ENCODE data around the gene PRPF6. TPM values are rescaled to one million over a fixed set of nuclear protein-coding genes. Genes with fewer than 3 reads are reported as not detected.
A peak's percentile ranks its signal among the peaks of the same experiment; 100 is the strongest.

Gene PRPF6
- total and polyA plus RNA-seq, 2 of the 13 experiments (the other 11 are each of a cell fraction or from before 2014, with no cell fraction given) = 63.7 to 101 TPM

GRCh38 chr20:64056889-64057627 lies 76.1 kb downstream of the PRPF6 start (continued):
- TF ChIP-seq KDM5A (IDR thresholded peaks at IDR 0.05; ENCODE audit: borderline replicate concordance, low read length) (0 out of 2 replicates have a peak, but pooled peaks have one; percentile 22), ZNF446 (CRISPR knock-in tag; IDR thresholded peaks at IDR 0.05) (peak; percentile 78; the same call in 1 of the 2 replicates), REXO4 (CRISPR knock-in tag; IDR thresholded peaks at IDR 0.05; ENCODE audit: borderline replicate concordance) (0 out of 2 replicates have a peak, but pooled peaks have one; percentile 46), THRA (CRISPR knock-in tag; IDR thresholded peaks at IDR 0.05; ENCODE audit: borderline replicate concordance) (0 out of 2 replicates have a peak, but pooled peaks have one; percentile 14), DR1 (CRISPR knock-in tag; IDR thresholded peaks at IDR 0.05) (peak; percentile 45; the same call in 1 of the 2 replicates), ZNF546 (CRISPR knock-in tag; conservative IDR thresholded peaks at IDR 0.05) (0 out of 2 replicates have a peak, but pooled peaks have one; percentile 19), MAZ (IDR thresholded peaks at IDR 0.05; ENCODE audit: borderline replicate concordance, low read depth, low read length) (no peak), MAZ (CRISPR knock-in tag; IDR thresholded peaks at IDR 0.05; ENCODE audit: low read depth) (peak; percentile 54; the same call in 1 of the 2 replicates), ZNF441 (CRISPR knock-in tag; IDR thresholded peaks at IDR 0.05; ENCODE audit: borderline replicate concordance) (0 out of 2 replicates have a peak, but pooled peaks have one; percentile 54), ZNF232 (CRISPR knock-in tag; IDR thresholded peaks at IDR 0.05; ENCODE audit: borderline replicate concordance) (peak; percentile 58; the same call in 1 of the 2 replicates), NFE2L1 (CRISPR knock-in tag; IDR thresholded peaks at IDR 0.05; ENCODE audit: borderline replicate concordance) (peak; percentile 74; the same call in 1 of the 2 replicates), ZNF598 (CRISPR knock-in tag; IDR thresholded peaks at IDR 0.05; ENCODE audit: borderline replicate concordance) (peak; percentile 6; the same call in 1 of the 2 replicates), TAF15 (IDR thresholded peaks at IDR 0.05; ENCODE audit: low read depth, low read length, poor library complexity, severe bottlenecking) (no peak), ZNF138 (CRISPR knock-in tag; IDR thresholded peaks at IDR 0.05; ENCODE audit: low read depth) (peak; percentile 67; the same call in 1 of the 2 replicates), SP4 (CRISPR knock-in tag; IDR thresholded peaks at IDR 0.05) (peak; percentile 47; the same call in 1 of the 2 replicates), HES4 (CRISPR knock-in tag; IDR thresholded peaks at IDR 0.05; ENCODE audit: borderline replicate concordance) (0 out of 2 replicates have a peak, but pooled peaks have one; percentile 13), ZKSCAN5 (CRISPR knock-in tag; IDR thresholded peaks at IDR 0.05) (0 out of 2 replicates have a peak, but pooled peaks have one; percentile 10), HIVEP1 (CRISPR knock-in tag; IDR thresholded peaks at IDR 0.05) (peak; percentile 42; the same call in 1 of the 2 replicates), SMAD3 (CRISPR knock-in tag; IDR thresholded peaks at IDR 0.05) (no peak), JUN (CRISPR knock-in tag; IDR thresholded peaks at IDR 0.05) (0 out of 2 replicates have a peak, but pooled peaks have one; percentile 63), ZMAT3 (CRISPR knock-in tag; conservative IDR thresholded peaks at IDR 0.05) (no peak; the same call in 1 of the 2 replicates), AGO2 (optimal IDR thresholded peaks at IDR 0.05; ENCODE audit: low read depth, low read length) (peak; percentile 70)
- TF ChIP-seq, protein P1, sequence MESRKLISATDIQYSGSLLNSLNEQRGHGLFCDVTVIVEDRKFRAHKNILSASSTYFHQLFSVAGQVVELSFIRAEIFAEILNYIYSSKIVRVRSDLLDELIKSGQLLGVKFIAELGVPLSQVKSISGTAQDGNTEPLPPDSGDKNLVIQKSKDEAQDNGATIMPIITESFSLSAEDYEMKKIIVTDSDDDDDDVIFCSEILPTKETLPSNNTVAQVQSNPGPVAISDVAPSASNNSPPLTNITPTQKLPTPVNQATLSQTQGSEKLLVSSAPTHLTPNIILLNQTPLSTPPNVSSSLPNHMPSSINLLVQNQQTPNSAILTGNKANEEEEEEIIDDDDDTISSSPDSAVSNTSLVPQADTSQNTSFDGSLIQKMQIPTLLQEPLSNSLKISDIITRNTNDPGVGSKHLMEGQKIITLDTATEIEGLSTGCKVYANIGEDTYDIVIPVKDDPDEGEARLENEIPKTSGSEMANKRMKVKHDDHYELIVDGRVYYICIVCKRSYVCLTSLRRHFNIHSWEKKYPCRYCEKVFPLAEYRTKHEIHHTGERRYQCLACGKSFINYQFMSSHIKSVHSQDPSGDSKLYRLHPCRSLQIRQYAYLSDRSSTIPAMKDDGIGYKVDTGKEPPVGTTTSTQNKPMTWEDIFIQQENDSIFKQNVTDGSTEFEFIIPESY (CRISPR knock-in tag; IDR thresholded peaks at IDR 0.05) = peak; percentile 93
- TF ChIP-seq, protein P2, sequence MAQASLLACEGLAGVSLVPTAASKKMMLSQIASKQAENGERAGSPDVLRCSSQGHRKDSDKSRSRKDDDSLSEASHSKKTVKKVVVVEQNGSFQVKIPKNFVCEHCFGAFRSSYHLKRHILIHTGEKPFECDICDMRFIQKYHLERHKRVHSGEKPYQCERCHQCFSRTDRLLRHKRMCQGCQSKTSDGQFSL (CRISPR knock-in tag; IDR thresholded peaks at IDR 0.05) = no peak
- TF ChIP-seq, protein P3, sequence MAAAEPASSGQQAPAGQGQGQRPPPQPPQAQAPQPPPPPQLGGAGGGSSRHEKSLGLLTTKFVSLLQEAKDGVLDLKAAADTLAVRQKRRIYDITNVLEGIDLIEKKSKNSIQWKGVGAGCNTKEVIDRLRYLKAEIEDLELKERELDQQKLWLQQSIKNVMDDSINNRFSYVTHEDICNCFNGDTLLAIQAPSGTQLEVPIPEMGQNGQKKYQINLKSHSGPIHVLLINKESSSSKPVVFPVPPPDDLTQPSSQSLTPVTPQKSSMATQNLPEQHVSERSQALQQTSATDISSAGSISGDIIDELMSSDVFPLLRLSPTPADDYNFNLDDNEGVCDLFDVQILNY (CRISPR knock-in tag; conservative IDR thresholded peaks at IDR 0.05) = peak; percentile 12; the same call in 1 of the 2 replicates

All from HepG2 (cell line).